HG03280 (cell line): ENCODE measurements around the gene LMAN2.
"Not testable (repeated sequence)": the region's sequence is repeated elsewhere in the genome, so short reads cannot be mapped to it uniquely, and the experiment has no call there.

Source experiments
- ATAC-seq: cut with Tn5 transposase; IDR thresholded peaks from one replicate; pipeline ENCODE4 v1.9.1; 2021; ENCODE audit warnings: mild to moderate bottlenecking, moderate library complexity; ENCODE audit not compliant: unreplicated experiment

LMAN2 gene

GRCh38 chr5:177378884-177379883, 27.7 kb upstream of the LMAN2 start:
- ATAC-seq, result peak; percentile 62

- no peak for ATAC-seq
Observed at GRCh38 chr5:177377851-177378776, 26.6 kb upstream of the LMAN2 start.

GRCh38 chr5:177376107-177376506, 24.6 kb upstream of the LMAN2 start:
- ATAC-seq, result no peak

GRCh38 chr5:177375516-177375915, 24.0 kb upstream of the LMAN2 start:
- not testable (repeated sequence) for ATAC-seq

GRCh38 chr5:177374211-177374610, 22.7 kb upstream of the LMAN2 start:
- ATAC-seq, result no peak

- no peak for ATAC-seq
Observed at GRCh38 chr5:177373806-177374205, 22.3 kb upstream of the LMAN2 start.

GRCh38 chr5:177372910-177373309, 21.4 kb upstream of the LMAN2 start:
- no peak for ATAC-seq

GRCh38 chr5:177372034-177372896, 20.8 kb upstream of the LMAN2 start:
- ATAC-seq, result no peak

- ATAC-seq, result no peak
Observed at GRCh38 chr5:177371120-177372033, 19.9 kb upstream of the LMAN2 start.

GRCh38 chr5:177370488-177371119, 19.1 kb upstream of the LMAN2 start:
- ATAC-seq, result peak; percentile 72

GRCh38 chr5:177369645-177370440, 18.4 kb upstream of the LMAN2 start:
- ATAC-seq, result no peak

- ATAC-seq, result no peak
Observed at GRCh38 chr5:177368869-177369644, 17.6 kb upstream of the LMAN2 start.

- no peak for ATAC-seq
Observed at GRCh38 chr5:177367981-177368868, 16.8 kb upstream of the LMAN2 start.

- ATAC-seq, result no peak
Observed at GRCh38 chr5:177367323-177367848, 15.9 kb upstream of the LMAN2 start.

GRCh38 chr5:177366528-177367322, 15.3 kb upstream of the LMAN2 start:
- ATAC-seq, result no peak
